Measurements from ENCODE around the gene TMEM178B.

The TMEM178B gene

GRCh38 chr7:141042222-141043193, 31.4 kb upstream of the TMEM178B start:
- TF ChIP-seq, protein P1, sequence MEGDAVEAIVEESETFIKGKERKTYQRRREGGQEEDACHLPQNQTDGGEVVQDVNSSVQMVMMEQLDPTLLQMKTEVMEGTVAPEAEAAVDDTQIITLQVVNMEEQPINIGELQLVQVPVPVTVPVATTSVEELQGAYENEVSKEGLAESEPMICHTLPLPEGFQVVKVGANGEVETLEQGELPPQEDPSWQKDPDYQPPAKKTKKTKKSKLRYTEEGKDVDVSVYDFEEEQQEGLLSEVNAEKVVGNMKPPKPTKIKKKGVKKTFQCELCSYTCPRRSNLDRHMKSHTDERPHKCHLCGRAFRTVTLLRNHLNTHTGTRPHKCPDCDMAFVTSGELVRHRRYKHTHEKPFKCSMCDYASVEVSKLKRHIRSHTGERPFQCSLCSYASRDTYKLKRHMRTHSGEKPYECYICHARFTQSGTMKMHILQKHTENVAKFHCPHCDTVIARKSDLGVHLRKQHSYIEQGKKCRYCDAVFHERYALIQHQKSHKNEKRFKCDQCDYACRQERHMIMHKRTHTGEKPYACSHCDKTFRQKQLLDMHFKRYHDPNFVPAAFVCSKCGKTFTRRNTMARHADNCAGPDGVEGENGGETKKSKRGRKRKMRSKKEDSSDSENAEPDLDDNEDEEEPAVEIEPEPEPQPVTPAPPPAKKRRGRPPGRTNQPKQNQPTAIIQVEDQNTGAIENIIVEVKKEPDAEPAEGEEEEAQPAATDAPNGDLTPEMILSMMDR (conservative IDR thresholded peaks at IDR 0.05; ENCODE audit: control insufficient read depth, insufficient read depth, low read depth, low read length), result no peak
- H3K4me3 ChIP-seq (ENCODE audit: control insufficient read depth, low read depth, low read length), result no peak overlapping the region
- no peak for DNase-seq (ENCODE audit: low read depth)

GRCh38 chr7:141043616-141044015, 30.2 kb upstream of the TMEM178B start:
- no peak overlapping the region for H3K4me3 ChIP-seq (ENCODE audit: control insufficient read depth, low read depth, low read length)
- DNase-seq (ENCODE audit: low read depth), result no peak

DNA sequence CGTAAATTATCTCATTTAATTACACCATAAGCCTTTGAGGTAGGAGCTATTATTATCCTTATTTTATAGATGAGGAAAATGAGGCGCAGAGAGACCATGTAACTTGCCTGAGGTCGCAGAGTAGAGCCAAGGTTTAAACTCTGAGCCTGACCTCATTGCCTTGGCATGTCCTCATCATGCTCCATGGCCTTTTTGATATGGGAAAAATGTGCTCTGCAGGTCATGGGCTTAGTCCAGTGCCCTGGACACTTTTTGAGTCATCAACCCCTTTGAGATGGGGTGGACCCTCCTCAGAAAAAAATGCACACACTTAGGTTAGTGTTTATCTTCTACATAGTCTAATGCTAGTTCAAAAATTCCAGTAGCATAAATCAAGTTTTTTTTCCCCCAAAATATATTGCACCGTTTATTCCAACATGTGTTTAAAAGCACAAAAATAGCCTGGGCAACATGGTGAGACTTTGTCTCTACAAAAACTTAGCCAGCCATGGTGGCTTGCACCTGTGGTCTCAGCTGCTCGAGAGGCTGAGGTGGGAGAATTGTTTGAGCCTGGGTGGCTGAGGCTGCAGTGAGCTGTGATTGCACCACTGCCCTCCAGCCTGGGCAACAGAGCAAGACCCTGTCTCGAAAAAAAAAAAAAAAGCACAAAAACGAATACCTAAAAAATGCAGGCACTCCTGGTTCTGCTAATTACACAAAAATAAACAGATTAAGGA, 28.6 kb upstream of the TMEM178B start:
- TF ChIP-seq, protein P1 (conservative IDR thresholded peaks at IDR 0.05; ENCODE audit: control insufficient read depth, insufficient read depth, low read depth, low read length), result no peak
- DNase-seq (ENCODE audit: low read depth), result no peak
- H3K4me3 ChIP-seq (ENCODE audit: control insufficient read depth, low read depth, low read length), result no peak overlapping the region

More at GRCh38 chr7:141043616-141044015, 30.2 kb upstream of the TMEM178B start:
- TF ChIP-seq, protein P1 (conservative IDR thresholded peaks at IDR 0.05; ENCODE audit: control insufficient read depth, insufficient read depth, low read depth, low read length), result no peak

- TF ChIP-seq, protein P1 (conservative IDR thresholded peaks at IDR 0.05; ENCODE audit: control insufficient read depth, insufficient read depth, low read depth, low read length), result no peak
- no peak overlapping the region for H3K4me3 ChIP-seq (ENCODE audit: control insufficient read depth, low read depth, low read length)
- DNase-seq (ENCODE audit: low read depth), result peak; percentile 42
Measured at GRCh38 chr7:141045842-141046620, 27.8 kb upstream of the TMEM178B start.

- DNase-seq (ENCODE audit: low read depth), result no peak
- TF ChIP-seq, protein P1 (conservative IDR thresholded peaks at IDR 0.05; ENCODE audit: control insufficient read depth, insufficient read depth, low read depth, low read length), result no peak
- H3K4me3 ChIP-seq (ENCODE audit: control insufficient read depth, low read depth, low read length), result no peak overlapping the region
Measured at GRCh38 chr7:141053626-141054025, 20.2 kb upstream of the TMEM178B start.

GRCh38 chr7:141055146-141055545, 18.7 kb upstream of the TMEM178B start:
- TF ChIP-seq, protein P1 (conservative IDR thresholded peaks at IDR 0.05; ENCODE audit: control insufficient read depth, insufficient read depth, low read depth, low read length), result no peak
- no peak overlapping the region for H3K4me3 ChIP-seq (ENCODE audit: control insufficient read depth, low read depth, low read length)
- no peak for DNase-seq (ENCODE audit: low read depth)
